Fibroblast of pulmonary artery (primary cell): Measurements from ENCODE around the gene SFTA2.

Source experiments
- DNase-seq: peaks from one replicate; pipeline ENCODE4 v3.0.0-alpha.2; 2010; ENCODE audit warnings: low read depth
- H3K4me3 ChIP-seq: replicated peaks from 2 replicates; pipeline ENCODE4 v1.5.1; 2011; ENCODE audit warnings: low read depth, mild to moderate bottlenecking, control low read depth, low read length, moderate library complexity
- TF ChIP-seq, protein P1 (sequence below): IDR thresholded peaks from 2 replicates; pipeline ENCODE4 v1.5.1; 2011; ENCODE audit warnings: mild to moderate bottlenecking, control low read depth, low read length, inconsistent platforms; ENCODE audit errors: missing control alignments

Gene SFTA2

GRCh38 chr6:30898750-30899360 is 33.1 kb downstream of the SFTA2 start:
- DNase-seq = no peak
- H3K4me3 ChIP-seq = no peak overlapping the region
- TF ChIP-seq, protein P1, sequence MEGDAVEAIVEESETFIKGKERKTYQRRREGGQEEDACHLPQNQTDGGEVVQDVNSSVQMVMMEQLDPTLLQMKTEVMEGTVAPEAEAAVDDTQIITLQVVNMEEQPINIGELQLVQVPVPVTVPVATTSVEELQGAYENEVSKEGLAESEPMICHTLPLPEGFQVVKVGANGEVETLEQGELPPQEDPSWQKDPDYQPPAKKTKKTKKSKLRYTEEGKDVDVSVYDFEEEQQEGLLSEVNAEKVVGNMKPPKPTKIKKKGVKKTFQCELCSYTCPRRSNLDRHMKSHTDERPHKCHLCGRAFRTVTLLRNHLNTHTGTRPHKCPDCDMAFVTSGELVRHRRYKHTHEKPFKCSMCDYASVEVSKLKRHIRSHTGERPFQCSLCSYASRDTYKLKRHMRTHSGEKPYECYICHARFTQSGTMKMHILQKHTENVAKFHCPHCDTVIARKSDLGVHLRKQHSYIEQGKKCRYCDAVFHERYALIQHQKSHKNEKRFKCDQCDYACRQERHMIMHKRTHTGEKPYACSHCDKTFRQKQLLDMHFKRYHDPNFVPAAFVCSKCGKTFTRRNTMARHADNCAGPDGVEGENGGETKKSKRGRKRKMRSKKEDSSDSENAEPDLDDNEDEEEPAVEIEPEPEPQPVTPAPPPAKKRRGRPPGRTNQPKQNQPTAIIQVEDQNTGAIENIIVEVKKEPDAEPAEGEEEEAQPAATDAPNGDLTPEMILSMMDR = no peak

DNA sequence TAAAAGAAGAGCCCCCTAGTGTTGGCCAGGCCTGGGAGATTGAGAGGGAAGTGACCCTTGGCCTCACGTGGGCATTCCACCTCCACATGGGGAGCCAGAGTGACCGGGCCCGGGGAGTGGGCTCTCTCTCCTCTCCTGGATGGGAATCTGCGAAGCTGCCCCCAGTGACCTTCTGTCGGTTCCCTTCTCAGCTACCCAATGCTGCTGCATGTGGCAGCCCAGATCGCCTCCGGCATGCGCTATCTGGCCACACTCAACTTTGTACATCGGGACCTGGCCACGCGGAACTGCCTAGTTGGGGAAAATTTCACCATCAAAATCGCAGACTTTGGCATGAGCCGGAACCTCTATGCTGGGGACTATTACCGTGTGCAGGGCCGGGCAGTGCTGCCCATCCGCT is 34.1 kb downstream of the SFTA2 start:
- DNase-seq = no peak
- TF ChIP-seq, protein P1 = no peak
- no peak overlapping the region for H3K4me3 ChIP-seq

DNA sequence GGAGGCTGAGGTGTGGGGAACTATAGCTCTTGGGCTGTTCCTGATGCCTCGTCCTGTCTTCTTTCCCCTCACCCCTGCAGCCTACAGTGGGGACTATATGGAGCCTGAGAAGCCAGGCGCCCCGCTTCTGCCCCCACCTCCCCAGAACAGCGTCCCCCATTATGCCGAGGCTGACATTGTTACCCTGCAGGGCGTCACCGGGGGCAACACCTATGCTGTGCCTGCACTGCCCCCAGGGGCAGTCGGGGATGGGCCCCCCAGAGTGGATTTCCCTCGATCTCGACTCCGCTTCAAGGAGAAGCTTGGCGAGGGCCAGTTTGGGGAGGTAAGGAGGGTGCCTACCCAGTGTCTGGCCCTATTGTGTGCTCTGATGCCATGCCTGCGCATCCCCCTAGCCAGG is 35.4 kb downstream of the SFTA2 start:
- no peak for DNase-seq
- TF ChIP-seq, protein P1 = no peak
- no peak overlapping the region for H3K4me3 ChIP-seq

- TF ChIP-seq, protein P1 = no peak
- no peak overlapping the region for H3K4me3 ChIP-seq
- no peak for DNase-seq
Measured at GRCh38 chr6:30895343-30895742, 36.6 kb downstream of the SFTA2 start.

DNA sequence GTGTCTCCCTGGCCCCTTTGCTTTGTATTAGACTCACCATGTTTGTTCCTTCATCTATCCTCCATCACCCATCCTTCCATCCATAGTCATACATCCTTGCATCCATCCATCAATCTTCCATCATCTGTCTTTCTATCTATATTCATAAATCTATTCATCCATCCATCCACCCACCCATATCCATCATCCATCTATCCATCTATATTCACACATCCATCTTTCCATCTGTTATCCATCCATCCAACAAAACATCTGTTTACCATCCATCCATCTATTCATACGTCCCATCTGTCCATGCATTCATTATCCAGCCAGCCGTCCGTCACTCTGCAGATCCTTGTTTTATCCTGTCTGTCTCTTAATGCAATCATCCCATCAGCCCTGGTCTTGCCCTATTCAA is 37.0 kb downstream of the SFTA2 start:
- no peak overlapping the region for H3K4me3 ChIP-seq
- DNase-seq = no peak
- TF ChIP-seq, protein P1 = no peak

- TF ChIP-seq, protein P1 = no peak
Measured at GRCh38 chr6:30894381-30894780, 37.6 kb downstream of the SFTA2 start.

DNA sequence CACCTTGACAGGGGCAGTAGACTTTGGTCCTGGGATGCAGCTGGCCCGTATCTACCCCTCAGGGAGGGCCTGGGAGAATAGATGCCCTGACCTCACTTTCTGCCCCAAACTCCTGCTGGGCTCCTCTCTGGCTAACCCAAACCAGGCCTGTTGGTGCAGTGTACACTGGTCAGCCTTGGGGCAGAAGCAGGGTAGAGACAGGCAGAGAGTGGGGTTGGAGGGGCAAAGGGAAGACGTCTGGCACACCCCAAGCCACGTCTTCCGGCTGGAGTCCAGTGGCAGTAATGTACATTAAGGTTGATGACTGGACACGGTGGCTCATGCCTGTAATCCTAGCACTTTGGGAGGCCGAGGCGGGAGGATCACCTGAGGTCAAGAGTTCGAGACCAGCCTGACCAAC is 38.3 kb downstream of the SFTA2 start:
- TF ChIP-seq, protein P1 = no peak
- no peak for DNase-seq
- no peak overlapping the region for H3K4me3 ChIP-seq

More at GRCh38 chr6:30894381-30894780, 37.6 kb downstream of the SFTA2 start:
- H3K4me3 ChIP-seq = no peak overlapping the region
- DNase-seq = no peak
